NK-92 (cell line): ENCODE measurements around the gene TTLL8.

Experiments
- DNase-seq: peaks from one replicate; lab custom pipeline; 2025; ENCODE audit not compliant: unreplicated experiment; lab: John Stamatoyannopoulos, UW

Gene TTLL8

GRCh38 chr22:50022171-50022819 lies 35.8 kb downstream of the TTLL8 start:
- no peak for DNase-seq

- no peak for DNase-seq
These were observed 37.5 kb downstream of the TTLL8 start for GRCh38 chr22:50020606-50021005.

- DNase-seq: no peak
These were observed 38.8 kb downstream of the TTLL8 start for GRCh38 chr22:50019316-50019715.

GRCh38 chr22:50018608-50019285 lies 39.4 kb downstream of the TTLL8 start:
- no peak for DNase-seq

DNA sequence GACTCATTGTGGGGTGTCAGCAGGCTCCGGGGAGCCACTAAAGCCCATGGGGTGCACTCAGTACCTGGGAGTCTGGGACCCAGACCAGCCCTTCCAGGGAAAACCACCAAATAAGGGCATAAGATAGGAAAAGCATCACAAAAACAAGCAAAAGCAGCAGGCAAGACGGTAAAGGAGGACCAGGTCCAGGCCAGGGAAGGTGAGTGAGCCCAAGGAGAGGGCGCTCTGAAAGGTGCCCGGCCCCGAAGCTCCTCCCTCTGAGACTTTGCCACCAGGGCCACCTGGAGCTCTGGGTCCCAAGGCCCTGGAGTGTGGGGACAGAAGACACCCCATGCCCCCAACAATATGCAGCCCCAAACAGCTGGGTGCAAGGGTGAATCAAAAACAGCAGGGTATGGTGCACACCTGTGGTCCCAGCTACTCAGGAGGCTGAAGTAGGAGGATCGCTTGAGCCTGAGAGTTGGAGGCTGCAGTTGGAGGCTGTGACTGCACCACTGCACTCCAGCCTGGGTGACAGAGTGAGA lies 40.3 kb downstream of the TTLL8 start:
- DNase-seq: no peak

DNA sequence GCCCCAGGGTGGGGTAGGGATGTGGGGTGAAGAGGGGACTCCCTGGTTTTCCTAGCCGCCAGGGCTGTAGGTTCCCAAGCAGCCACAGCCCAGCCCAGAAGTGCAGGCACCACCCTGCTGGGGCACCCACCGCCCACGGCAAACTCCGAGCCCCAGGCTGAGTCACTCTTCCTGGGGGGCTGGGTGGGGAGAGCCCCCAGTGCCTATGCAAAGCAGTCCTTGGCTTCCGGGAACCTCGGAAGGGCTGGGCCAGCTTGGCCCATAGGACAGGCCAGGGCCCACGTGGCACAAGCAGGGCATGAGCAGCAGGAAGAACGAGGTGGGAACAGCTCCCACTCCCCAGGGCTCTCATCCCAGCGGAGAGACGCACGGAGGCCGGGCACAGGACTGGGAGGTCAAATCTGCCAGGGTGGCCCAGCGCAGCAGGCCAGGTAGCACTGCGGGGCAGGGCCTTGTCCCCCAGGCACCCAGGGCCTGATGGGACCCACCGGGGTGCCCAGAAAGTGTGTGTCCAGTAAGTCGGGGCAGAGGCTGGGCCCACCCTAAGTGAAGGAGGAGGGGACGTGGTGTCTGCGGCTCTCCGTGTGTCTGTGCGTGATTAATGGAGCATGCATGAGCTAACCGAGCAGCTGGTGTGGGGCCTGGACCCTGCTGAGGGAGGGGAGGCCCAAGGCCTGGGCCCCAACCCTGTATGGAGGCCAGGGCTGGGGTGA lies 41.0 kb downstream of the TTLL8 start:
- DNase-seq: no peak

GRCh38 chr22:50016308-50016987 lies 41.6 kb downstream of the TTLL8 start:
- DNase-seq: no peak

DNA sequence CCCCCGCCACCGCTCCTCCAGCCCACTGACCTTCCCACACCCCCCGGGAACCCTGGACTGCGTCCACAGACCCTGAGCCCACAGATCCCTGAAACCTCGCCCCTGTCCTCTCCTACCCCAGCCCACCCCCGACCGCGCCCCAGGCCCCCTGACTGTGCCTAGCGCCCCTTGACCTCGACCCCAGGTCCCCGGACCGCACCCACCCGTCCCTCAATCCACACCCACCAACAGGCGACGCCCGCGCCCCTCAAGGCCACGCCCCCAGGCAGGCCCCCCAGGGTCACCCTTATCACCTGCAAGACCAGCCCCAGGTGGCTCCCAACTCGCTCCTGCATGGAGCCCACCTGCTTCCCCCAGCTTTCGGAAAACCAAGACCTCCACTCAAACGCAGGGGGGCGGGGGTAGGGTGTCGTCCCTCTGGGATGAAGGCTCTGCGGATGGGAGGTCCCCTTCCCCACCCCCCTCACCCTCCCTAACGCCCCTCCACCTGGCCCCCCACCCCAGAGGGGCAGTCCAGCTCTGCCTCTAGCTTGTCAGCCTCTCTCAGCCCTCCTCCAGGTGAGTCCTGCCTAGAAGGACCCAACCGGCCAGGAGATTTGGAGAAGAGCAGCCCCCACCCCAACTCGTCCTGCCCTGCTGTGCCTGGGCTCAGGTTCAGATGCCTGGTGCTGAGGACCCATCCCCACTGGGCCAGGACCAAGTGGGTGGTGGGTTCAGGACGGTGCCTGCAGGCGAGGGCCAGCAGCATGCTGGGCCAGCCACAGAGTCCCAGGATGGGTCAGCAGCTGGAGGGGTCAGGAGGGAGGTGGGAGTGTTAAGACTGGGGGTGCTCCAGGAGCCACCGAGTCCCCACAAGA lies 42.4 kb downstream of the TTLL8 start:
- DNase-seq: no peak

- DNase-seq: no peak
These were observed 43.3 kb downstream of the TTLL8 start for GRCh38 chr22:50014655-50015401.

GRCh38 chr22:50014053-50014501 lies 44.0 kb downstream of the TTLL8 start:
- DNase-seq: no peak

DNA sequence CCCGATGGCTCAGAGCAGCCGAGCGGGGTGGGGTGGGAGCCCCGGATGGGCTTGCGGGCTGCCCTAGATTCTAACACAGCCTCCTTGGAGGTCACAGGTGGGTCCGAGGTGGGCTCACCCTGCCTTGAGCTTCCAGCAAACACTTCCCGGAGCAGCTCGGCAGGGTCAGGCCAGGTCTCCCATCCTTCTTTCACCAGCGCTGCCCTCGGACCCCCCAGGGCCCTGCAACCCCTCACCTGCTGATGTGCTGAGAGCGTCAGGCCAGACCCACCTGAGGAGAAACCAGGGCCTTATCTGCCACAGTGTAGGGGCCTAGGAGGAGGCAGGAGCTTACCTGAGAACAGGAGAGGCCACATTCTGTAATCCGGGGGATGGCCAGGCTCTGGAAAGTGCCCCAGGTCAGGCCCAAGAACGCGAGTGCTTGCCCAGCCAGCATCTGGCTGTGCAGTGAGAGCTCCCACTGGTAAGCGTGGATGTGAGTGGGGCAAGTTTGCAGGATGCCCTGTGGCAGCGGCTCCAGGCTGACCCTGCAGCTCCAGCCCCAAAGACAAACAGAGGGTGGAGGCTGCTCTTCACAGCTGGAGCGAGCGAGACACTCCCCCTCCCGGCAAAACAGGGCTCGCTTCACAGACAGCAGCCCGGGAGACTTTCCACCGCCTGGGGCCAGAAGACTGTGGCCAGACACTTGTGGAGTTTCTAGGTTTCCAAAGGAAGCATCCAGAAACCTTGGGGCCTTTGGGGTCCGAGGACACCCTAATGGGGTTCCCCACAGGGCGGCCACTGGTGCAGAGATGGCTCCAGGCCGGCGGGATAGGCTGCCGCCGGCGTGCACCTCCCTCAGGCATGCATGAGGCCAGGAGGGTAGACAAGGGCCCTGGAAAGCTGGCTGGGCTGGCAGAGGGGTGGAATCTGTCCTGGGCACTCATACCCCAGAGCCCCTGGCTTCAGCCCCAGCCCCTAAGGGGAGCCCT lies 45.6 kb downstream of the TTLL8 start, which contains the start of gene IL17REL:
IL17REL (minus strand) TSS at position 555 of the 971 bp plus-strand sequence; CDS start at position 436, 119 bp downstream.
- no peak for DNase-seq

DNA sequence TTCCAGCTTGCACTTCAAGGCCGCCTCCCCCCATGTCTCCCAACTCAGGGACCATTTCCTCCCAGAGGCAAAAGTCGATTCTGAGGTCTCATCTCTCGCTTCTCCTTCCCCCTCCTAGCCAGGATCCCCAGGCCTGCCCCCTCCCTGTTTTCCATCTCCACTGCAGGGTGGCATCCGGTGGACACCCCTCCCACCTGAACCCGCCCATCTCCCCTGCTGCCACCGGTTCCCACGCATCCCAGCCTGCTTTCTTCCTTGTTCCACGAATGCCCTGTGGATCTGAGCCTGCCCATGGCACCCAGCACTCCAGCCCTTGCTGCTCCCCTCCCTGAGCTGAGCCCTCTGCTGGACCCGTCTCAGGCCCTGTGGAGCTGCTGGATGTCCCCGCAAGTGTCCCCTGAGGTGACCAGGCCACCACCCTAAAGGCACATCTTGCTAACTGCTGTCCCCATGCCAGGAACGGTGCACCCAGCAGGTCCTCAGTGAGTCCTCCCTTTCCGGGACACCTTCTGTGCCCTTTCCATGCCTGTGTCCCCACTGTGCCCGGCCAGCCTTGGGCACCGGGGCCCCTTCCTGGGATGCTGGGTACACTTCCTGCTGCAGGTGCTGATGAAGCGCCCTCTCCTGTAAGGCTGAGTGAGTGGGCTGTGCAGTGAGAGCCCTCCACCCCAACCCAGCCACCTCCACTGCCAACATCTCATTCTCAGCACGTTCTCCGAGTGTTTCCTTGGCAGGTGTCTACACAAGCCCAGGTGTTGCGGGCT lies 46.5 kb downstream of the TTLL8 start:
- DNase-seq: no peak

- DNase-seq: no peak
These were observed 47.2 kb downstream of the TTLL8 start for GRCh38 chr22:50010676-50011446.

- no peak for DNase-seq
These were observed 48.1 kb downstream of the TTLL8 start for GRCh38 chr22:50009765-50010675.

GRCh38 chr22:50009251-50009650 lies 48.8 kb downstream of the TTLL8 start:
- DNase-seq: no peak
